AG08396 (cell line): ENCODE results near the gene INHBB.

Source experiments
- DNase-seq: peaks from one replicate; pipeline ENCODE4 v3.0.0; 2012; ENCODE audit warnings: low spot score, mixed read lengths

INHBB gene

DNA sequence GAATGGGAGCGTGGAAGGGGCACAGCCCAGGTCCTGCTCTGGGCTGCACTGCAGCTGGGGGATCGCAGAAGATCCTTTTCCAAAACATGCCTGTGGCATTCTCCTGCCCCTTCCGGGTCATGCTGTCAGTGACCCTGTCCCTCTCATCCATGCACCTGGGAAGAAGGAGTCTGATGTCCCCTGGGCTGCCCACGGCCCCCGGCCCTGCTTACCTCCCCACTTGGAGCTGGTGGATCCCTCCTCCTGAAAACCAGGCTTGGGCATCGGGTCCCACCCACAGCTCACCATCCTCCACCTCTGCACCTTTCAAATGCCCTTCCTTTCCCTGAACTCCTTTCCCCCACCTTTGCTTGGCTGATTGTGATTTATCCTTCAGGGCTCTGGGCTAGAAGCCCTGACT, 11.8 kb downstream of the INHBB start:
- no peak for DNase-seq

GRCh38 chr2:120358734-120359465, 13.0 kb downstream of the INHBB start:
- DNase-seq = no peak

DNA sequence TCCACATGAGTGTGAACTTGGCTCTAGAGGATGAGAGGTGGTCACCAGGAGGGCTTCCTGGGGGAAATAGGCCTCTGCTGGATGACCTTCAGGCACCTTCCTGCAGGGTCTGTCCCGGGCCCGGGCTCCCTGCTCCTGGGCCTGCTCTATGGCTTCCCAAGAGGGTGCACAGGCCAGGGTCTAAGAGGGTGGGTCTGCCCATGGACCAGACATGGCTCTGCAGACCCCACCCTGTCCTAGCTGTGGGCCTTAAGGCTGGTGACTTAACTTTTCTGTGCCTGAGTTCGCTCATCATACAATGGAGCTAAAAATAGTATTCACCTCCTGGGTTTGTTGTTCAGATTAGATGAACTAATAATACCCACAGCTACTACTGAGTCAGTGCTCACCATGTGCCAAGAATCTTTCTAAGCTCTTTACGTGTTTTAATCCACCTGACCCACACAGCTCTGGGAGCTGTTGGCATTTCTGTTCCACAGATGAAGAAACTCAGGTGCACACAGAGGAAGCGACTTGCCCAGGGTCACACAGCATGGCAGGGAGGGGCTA, 14.4 kb downstream of the INHBB start:
- DNase-seq = no peak

GRCh38 chr2:120362926-120363325, 17.0 kb downstream of the INHBB start:
- DNase-seq = no peak

DNA sequence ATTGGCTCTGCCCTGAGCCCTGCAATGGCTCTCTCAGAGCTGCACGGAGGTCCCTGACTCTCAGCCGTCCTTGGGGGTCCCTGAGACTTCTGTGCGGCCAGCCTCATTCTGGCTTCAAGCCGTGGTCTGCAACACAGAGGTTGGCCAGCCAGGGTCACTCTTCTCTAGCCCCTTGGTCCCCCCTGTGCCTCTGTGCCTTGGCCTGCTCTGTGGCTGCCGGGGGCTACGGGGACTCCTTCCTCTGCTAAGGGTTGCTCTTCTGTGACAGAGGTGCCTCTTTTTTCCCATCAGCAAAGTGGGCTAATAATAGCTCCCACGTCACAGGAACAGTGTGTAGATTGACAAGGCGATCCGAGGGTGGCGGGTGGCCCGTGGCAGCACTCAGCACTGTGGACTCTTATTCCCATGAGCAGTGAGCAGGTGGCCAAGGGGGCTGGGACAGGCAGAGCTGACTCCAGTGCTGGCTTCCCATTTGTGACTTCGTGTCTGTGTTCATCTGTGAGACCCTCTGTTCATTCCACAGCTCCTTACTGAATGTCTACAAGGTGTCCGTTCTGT, 19.4 kb downstream of the INHBB start:
- DNase-seq = no peak

- DNase-seq = no peak
Measured at GRCh38 chr2:120366698-120367097, 20.8 kb downstream of the INHBB start.

DNA sequence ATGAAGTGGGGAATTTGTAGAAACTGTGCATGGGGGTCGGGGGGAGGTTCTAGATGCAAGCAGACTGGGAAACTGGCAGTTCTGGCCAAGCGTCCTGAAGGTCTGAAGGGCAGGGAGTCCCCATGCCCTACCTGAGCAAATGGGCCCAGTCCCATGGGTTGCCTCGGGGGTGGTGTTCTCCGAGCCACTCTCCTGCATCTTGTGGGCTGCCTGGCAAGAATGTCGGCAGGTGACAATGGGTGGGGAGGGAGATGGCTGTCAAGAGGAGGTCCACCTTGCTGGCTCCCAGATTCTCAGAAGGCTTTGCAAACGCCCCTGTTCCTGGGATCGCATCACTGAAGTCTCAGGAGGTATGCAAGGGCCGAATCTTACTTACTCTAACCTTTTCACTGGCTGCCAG, 21.3 kb downstream of the INHBB start:
- no peak for DNase-seq

- no peak for DNase-seq
Measured at GRCh38 chr2:120367649-120368048, 21.7 kb downstream of the INHBB start.

- DNase-seq = no peak
Measured at GRCh38 chr2:120368086-120368485, 22.1 kb downstream of the INHBB start.

DNA sequence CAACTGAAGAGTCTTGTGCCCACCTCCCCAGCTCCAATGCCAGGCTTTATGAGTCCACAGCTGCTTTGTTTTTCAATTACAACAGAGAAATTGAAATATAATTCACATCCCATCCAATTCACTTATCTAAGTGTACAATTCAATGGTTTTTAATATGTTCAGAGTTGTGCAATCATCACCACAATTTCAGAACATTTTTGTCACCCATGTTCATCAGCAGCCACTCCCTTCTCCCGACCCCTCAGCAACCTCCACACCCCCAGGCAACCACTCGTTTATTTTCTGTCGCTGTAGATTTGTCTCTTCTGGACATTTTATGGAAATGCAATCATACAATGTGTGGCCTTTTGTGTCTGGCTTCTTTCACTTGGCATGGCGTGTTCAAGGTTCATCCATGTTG, 23.3 kb downstream of the INHBB start:
- no peak for DNase-seq

GRCh38 chr2:120371969-120372625, 26.2 kb downstream of the INHBB start:
- DNase-seq = no peak

DNA sequence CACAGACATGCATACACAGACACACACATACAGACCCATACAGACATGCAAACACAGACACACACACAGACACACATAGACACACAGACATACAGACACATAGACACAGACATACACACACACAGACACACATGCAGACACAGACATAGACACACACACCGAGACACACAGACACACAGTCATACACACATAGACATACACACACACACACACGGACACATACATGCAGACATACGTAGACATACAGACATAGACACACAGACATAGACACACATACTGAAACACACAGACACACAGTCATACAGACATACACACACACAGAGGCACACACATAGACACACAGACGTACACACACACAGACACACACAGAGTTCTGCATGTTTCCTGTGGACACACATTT, 26.9 kb downstream of the INHBB start:
- no peak for DNase-seq

GRCh38 chr2:120373424-120373823, 27.5 kb downstream of the INHBB start:
- no peak for DNase-seq

DNA sequence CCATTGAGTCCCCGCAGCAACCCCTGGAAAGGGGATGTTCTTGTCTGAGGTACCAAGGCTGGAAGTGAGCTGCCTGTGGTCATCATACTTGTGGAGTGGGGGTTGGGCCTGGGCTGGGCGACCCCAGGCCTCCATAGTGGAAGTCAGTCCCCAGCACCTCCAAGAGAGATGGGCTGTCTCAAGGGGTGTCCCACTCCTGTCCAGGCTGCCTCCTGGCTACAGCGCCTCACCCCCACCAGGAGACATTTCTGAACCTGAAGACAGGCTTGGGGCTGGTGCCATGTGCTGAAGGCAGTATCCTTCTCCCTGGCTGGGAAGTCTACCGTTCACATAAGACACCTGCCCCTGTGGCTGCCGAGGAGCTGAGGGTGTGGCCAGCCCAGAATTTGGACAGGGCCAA, 28.9 kb downstream of the INHBB start:
- DNase-seq = no peak

- DNase-seq = no peak
Measured at GRCh38 chr2:120375251-120376020, 29.5 kb downstream of the INHBB start.

GRCh38 chr2:120376101-120376500, 30.2 kb downstream of the INHBB start:
- no peak for DNase-seq

DNA sequence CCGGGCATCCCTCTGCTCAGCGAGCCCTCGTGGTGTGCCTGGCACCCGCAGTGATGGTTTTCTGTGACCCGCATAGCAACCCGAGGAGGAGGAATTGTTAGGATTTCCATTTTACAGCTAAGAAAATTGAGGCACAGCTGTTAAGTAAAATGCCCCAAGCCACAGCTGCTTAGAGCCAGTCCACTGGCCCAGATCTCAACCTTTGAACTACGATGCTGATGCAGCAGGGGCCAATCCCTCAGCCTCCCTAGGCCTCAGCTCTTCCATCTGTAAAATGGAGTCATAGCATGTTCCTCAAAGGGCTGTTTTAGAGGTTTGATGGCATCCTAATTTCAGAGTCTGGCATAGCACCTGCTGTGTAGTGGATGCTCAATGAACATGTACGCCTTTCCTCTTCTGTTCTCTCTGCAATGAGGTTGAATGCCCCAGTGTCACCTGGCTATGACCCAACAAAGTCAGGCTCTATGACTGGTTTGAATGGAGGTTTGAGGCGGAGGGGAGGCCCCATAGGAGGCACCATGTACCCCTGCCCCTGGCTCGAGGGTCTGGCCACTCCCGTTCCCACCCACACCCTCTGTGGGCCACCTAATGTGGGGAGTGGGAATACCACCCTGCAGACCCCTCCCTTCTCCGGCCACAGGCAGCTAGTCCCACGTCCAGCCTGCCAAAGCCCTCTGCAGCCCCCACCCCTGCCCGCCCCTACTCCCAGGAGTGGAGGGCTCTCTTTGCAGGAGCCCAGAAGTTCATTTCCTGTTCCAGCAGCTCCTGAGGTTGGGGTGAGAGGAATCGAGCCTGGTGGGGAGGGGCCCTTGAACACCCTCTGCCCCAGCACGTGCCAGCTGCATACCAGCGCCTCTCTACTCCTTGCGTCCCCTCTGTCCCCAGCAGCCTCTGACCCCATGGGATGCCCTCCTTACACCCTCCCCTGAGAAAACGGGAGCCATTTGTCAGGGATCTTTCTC, 31.0 kb downstream of the INHBB start:
- no peak for DNase-seq

GRCh38 chr2:120378605-120379004, 32.7 kb downstream of the INHBB start:
- no peak for DNase-seq

DNA sequence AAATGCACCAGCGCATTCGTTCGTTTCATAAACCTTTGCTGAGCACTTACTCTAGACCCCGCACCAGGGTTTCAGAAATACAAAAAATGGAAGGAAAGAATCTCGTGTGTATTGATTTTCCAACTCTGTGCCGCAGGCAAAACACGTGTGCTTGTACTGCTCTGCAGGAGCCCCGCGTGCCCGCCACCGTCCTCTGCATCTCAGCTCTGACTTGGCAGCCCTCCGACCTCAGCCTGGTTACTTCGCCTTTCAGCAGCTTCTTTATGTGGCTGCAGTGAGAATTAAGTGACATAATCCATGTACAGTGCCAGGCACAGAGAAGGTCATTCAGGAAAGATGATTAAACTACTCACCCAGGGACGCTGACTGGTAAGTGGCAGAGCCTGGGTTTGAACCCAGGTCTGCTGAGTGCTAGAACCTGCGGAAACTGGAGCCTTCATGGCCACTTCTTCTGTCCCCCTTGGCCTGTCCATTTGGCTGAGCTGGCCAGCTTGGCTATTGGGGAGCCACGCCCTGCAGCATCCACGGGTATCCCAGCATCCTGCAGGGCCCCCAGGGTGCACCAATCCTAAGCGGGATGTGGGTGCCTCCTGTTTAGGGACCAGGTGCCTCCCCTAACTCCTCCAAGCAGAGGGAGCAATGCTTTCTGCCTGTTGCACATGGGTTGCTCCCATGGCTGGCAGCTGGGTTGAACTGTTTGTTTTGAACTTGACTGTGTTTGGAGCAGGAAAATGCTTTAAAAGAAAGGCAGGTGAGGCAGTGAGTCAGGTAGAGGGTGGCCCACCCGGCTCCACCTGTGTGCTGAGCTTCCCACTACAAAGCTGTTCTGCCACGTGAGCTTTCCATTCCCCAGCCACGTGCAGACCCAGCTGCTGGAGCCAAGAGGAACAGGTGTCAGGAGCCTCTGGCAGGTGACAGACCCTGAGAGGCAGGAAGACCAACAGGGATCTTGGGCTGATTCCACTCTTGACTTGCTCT, 34.3 kb downstream of the INHBB start:
- DNase-seq = no peak

DNA sequence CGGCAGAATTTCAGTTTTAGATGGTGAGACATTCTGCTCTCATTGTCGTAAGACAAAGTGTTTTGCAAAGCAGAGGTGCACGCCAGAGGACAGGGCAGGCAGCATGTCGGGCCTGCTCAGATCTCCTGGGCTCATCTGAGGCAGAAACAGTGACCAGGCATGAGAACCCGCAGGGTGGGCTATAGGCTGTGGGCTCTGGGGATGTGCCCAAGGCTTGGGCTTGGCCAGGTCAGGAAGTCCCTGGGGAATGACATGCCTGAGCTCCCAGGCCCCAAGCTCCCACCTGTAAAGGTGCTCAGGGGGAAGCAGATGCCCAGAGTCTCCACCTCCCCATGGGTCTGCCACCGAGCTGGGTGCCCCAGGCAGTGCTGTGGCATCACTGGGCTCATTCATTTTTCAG, 35.3 kb downstream of the INHBB start:
- no peak for DNase-seq
